RWPE2 (cell line): ENCODE measurements around the gene SYT7.
A peak's percentile ranks its signal among the peaks of the same experiment; 100 is the strongest.

Experiments
- ATAC-seq: fragments of 200-7000 bp; cut with Tn5 transposase; 3 replicates; pipeline ENCODE4 v1.9.1; 2021; ENCODE audit warnings: low read depth
- DNase-seq: peaks from one replicate; pipeline ENCODE4 v3.0.0-alpha.2; 2020; ENCODE audit warnings: low spot score
- H3K27ac ChIP-seq: fragments of 450-650 bp; 2 replicates; pipeline ENCODE4 v1.5.1; 2017; ENCODE audit warnings: mild to moderate bottlenecking; ENCODE audit not compliant: poor library complexity, severe bottlenecking
- H3K27me3 ChIP-seq: fragments of 250-450 bp; sonication (Bioruptor Pico); 2 replicates; pipeline ENCODE4 v1.5.1; 2021; ENCODE audit warnings: mild to moderate bottlenecking, moderate library complexity; ENCODE audit not compliant: insufficient read depth, poor library complexity, severe bottlenecking
- H3K36me3 ChIP-seq: fragments of 250-450 bp; sonication (Bioruptor Pico); 2 replicates; pipeline ENCODE4 v1.5.1; 2020; ENCODE audit warnings: low read depth, mild to moderate bottlenecking, moderate library complexity
- H3K4me1 ChIP-seq: fragments of 250-450 bp; sonication (Bioruptor Pico); 2 replicates; pipeline ENCODE4 v1.5.1; 2021; ENCODE audit warnings: mild to moderate bottlenecking, moderate library complexity; ENCODE audit not compliant: insufficient read depth, poor library complexity, severe bottlenecking
- H3K4me3 ChIP-seq: fragments of 250-450 bp; sonication (Bioruptor Pico); 2 replicates; pipeline ENCODE4 v1.5.1; 2021; ENCODE audit warnings: mild to moderate bottlenecking, moderate library complexity; ENCODE audit not compliant: severe bottlenecking
- H3K9me3 ChIP-seq: fragments of 250-450 bp; sonication (Bioruptor Pico); 2 replicates; pipeline ENCODE4 v1.5.1; 2021; ENCODE audit warnings: mild to moderate bottlenecking, moderate library complexity; ENCODE audit not compliant: severe bottlenecking
- TF ChIP-seq, protein P1 (sequence below): fragments of 450-650 bp; IDR thresholded peaks from one replicate; pipeline ENCODE4 v1.5.1; 2017; ENCODE audit warnings: mild to moderate bottlenecking, moderate library complexity; ENCODE audit not compliant: poor library complexity, severe bottlenecking

The SYT7 gene

DNA sequence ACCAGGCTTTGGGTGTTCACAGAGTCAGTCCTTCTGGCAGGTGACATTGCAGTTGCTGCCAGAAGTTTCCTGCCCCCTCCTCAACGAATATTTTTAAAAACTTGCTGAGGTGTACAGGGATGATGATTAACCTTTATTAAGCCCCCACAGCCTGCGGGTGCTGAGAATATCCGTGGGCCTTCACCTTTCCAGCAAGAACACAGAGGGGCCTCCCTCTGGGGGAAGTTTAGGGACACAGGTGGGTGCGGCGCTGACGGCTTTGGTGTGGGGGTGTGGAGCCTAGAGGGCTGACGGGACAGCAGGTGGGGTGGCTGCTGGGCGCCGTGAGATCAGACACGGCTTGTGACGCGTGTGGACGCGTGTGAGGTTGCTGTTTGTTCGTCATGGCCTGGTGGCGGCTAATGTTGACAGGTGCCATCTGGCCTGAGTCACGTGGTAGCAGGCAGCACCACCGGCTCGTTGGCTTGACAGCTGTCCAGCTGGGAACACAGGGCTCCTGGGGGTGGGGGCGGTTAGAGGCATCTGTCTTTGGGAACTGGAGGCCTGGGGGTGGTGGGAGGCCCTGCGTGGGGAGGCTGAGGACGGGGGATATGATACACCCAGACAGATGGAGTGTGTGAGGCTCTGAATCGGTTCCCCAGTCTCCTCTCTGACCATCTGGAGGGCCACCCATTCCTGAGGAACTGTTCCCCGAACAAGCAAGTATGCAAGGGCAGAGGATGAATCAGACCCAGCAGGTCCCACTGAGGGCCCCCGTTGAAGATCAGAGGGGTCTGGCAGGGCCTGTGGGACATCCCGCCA is 84.9 kb downstream of the SYT7 start:
- H3K4me3 ChIP-seq: no peak overlapping the region
- no peaks in the 10 kb centered on the region for H3K9me3 ChIP-seq
- no peaks in the 10 kb centered on the region for H3K36me3 ChIP-seq
- H3K4me1 ChIP-seq: no peaks in the 10 kb centered on the region
- no peak for ATAC-seq
- no peak overlapping the region for H3K27ac ChIP-seq
- peak; percentile 56 for DNase-seq
- TF ChIP-seq, protein P1, sequence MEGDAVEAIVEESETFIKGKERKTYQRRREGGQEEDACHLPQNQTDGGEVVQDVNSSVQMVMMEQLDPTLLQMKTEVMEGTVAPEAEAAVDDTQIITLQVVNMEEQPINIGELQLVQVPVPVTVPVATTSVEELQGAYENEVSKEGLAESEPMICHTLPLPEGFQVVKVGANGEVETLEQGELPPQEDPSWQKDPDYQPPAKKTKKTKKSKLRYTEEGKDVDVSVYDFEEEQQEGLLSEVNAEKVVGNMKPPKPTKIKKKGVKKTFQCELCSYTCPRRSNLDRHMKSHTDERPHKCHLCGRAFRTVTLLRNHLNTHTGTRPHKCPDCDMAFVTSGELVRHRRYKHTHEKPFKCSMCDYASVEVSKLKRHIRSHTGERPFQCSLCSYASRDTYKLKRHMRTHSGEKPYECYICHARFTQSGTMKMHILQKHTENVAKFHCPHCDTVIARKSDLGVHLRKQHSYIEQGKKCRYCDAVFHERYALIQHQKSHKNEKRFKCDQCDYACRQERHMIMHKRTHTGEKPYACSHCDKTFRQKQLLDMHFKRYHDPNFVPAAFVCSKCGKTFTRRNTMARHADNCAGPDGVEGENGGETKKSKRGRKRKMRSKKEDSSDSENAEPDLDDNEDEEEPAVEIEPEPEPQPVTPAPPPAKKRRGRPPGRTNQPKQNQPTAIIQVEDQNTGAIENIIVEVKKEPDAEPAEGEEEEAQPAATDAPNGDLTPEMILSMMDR: no peak
- no peaks in the 10 kb centered on the region for H3K27me3 ChIP-seq

DNA sequence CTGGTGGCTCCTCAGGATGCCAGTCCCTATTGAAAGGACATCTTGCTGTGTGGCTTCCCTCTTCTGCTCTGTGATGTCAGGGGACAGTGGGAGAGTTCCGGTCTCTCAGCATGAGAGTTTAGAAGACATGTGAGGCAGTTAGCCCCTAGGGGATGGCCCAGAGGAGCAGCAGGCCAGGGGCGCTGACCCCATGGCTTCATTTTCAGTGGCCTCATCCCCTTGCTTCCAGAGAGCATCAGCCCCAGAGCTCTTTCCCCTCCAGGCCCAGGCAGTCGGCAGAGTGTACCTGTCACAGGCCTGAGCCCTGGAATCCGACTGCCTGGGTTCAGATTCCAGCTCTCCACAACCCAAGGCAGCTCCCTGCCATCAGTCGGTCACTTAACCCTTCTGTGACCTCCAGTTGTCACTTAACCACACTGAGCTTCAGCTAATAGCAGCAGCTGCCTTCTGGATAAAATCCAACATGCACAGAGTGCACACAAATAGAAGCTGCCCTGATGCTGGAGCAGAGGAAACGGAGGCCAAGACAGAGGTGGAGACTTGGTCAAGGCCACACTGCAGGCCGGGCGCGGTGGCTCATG is 86.4 kb downstream of the SYT7 start:
- Histone ChIP-seq H3K9me3 (no peaks in the 10 kb centered on the region), H3K27me3 (no peaks in the 10 kb centered on the region), H3K4me3 (no peak overlapping the region), H3K4me1 (no peaks in the 10 kb centered on the region), H3K27ac (no peak overlapping the region), H3K36me3 (no peaks in the 10 kb centered on the region)
- ATAC-seq (no peak), DNase-seq (no peak)
- TF ChIP-seq, protein P1: no peak

DNA sequence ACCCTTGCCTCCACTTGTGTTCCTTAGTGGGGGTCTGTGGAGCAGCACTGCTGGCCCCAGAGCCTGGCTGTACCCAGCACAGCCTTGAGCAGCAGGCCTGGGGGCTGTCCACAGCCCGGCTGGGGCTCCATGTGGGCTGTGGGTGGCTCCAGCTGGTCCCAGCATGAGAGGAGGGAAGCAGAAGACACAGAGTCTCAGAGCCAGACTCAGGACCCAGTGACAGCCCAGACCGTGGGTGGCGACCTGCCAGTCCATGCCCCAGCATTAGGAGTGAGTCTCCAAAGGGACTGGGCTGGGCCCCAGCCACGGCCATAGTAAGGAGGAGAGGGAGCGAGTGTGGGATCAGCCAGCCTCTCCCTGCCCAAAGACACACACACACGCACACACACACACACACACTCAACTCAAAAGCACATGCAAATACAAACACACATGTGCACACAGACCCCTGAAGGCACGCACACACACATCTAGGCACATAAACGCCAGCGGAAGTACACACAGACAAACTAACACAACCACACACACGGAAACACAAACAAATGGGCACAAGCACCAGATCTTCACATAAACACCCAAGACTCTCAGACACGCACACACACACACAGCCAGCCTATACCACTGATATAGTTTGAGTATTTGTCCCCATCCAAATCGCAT is 89.0 kb downstream of the SYT7 start:
- no peak for ATAC-seq

DNA sequence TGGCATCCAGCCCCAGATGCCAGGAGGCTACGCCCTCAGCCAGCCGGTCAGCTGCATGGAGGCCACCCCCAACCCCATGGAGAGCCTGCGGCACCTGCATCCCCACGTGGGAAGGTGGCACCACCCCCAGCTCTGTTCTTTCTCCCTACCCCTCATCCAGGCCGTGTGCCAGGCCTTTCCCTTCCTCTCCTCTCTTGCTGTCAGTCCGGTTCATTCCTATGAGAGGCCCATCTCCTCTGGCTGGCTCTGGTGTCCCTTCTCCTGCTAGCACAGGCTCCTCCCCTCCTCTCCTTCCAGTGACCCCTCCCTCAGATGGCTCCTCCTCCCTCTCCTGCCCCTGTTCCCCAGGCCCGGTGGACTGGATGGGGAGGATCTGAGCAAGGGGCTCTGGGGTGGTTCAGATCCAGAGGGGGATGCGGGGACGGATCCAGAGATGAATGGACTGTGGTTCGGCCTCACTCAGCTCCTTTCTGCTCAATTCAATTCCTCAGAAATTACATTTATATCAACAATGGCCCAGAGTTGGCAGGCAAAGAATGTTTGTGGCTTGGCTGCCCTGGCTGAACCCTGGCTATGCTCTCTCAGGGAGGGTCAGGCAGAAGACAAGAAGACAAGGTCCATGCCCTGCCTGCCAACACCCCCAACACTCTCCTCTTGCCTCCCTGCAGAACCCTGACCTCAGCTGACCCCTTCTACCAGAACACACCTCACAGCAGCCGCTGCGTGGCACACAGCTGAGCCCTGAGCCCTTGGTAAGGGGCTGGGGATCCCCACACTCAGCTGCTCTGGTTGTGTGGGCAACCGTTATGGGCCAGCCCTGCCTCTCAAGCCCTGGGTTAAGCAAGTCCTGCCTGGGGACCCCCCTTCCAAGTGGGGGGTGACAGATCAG is 90.8 kb downstream of the SYT7 start:
- Histone ChIP-seq H3K9me3 (no peaks in the 10 kb centered on the region), H3K27ac (no peak overlapping the region), H3K4me1 (no peaks in the 10 kb centered on the region), H3K27me3 (no peaks in the 10 kb centered on the region), H3K4me3 (no peak overlapping the region), H3K36me3 (no peaks in the 10 kb centered on the region)
- TF ChIP-seq, protein P1: no peak
- DNase-seq (peak; percentile 52), ATAC-seq (0 out of 3 replicates have a peak, but pooled peaks have one; percentile 24)

More for the DNA sequence above, 89.0 kb downstream of the SYT7 start:
- Histone ChIP-seq H3K9me3 (no peaks in the 10 kb centered on the region), H3K4me3 (no peak overlapping the region), H3K27me3 (no peaks in the 10 kb centered on the region), H3K27ac (no peak overlapping the region), H3K4me1 (no peaks in the 10 kb centered on the region), H3K36me3 (no peaks in the 10 kb centered on the region)
- TF ChIP-seq, protein P1: no peak
- peak; percentile 58 for DNase-seq
